Neural progenitor cell (in vitro differentiated cells): ENCODE results near the gene LPP.

ENCODE experiments used
- EZH2 ChIP-seq: fragments of 200-600 bp; sonication (generic); IDR thresholded peaks from 2 replicates; pipeline ENCODE4 v1.6.1; 2017; ENCODE audit warnings: antibody characterized with exemption, mild to moderate bottlenecking, moderate library complexity
- EZH2phosphoT487 ChIP-seq: fragments of 200-600 bp; sonication (generic); IDR thresholded peaks from 2 replicates; pipeline ENCODE4 v1.6.1; 2017; ENCODE audit warnings: antibody characterized with exemption
- TF ChIP-seq, protein P1 (sequence below): fragments of 200-600 bp; sonication (generic); IDR thresholded peaks from 2 replicates; pipeline ENCODE4 v1.5.1; 2017; ENCODE audit warnings: antibody characterized with exemption, mild to moderate bottlenecking

DNA sequence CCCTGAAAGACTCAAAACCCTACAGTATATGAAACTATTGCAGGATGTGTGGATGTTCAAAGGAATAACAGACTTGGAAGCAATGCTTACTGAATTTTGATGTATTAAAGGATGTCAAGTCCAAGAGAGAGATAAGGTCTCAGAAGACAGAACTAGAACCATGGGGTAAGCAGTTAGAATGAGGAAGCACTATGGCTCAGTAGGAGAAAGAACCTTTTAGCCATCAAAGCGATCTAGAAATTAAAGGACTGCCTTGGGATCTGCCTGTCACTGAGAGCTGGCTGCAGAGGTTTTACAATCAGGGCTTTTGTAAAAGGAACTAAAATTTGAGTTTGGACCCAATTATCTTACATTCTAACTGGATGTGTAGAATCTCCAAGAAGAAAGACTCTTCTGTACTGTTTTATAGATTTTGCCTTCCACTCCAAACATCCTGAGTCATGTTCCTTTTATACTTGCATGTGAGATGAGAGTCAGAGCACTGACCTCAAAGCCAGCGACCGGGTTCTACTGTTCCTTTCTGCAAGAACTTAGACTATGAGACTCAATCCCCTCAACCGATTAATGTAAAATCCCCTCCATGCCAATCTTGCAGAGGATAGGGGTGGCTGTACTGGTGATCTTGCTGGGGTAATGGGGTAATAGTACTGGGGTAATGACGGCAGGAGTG is 605.5 kb downstream of the LPP start:
- TF ChIP-seq EZH2 (no peak), EZH2phosphoT487 (no peak)
- TF ChIP-seq, protein P1, sequence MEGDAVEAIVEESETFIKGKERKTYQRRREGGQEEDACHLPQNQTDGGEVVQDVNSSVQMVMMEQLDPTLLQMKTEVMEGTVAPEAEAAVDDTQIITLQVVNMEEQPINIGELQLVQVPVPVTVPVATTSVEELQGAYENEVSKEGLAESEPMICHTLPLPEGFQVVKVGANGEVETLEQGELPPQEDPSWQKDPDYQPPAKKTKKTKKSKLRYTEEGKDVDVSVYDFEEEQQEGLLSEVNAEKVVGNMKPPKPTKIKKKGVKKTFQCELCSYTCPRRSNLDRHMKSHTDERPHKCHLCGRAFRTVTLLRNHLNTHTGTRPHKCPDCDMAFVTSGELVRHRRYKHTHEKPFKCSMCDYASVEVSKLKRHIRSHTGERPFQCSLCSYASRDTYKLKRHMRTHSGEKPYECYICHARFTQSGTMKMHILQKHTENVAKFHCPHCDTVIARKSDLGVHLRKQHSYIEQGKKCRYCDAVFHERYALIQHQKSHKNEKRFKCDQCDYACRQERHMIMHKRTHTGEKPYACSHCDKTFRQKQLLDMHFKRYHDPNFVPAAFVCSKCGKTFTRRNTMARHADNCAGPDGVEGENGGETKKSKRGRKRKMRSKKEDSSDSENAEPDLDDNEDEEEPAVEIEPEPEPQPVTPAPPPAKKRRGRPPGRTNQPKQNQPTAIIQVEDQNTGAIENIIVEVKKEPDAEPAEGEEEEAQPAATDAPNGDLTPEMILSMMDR, result no peak
